Peyer's patch (tissue), 4 donors: ENCODE measurements around the gene LPO.

Experiments used
- POLR2A ChIP-seq, 2 donors: fragments of 450-650 bp; IDR thresholded peaks; one replicate each; pipeline ENCODE4 v1.5.1; 2017; ENCODE audit warnings: antibody characterized with exemption in 2 of 2, mild to moderate bottlenecking in 2 of 2, moderate library complexity in 2 of 2
- TF ChIP-seq, protein P1 (sequence below), 6 experiments: fragments of 450-650 bp in 4 of 6; fragments of 200-600 bp in 2 of 6; sonication (generic) in 1 of 6; IDR thresholded peaks; one replicate each; pipeline ENCODE4 v1.5.1; 2017 to 2019; ENCODE audit warnings: antibody characterized with exemption in 6 of 6, mild to moderate bottlenecking in 3 of 6, moderate library complexity in 1 of 6

DNA sequence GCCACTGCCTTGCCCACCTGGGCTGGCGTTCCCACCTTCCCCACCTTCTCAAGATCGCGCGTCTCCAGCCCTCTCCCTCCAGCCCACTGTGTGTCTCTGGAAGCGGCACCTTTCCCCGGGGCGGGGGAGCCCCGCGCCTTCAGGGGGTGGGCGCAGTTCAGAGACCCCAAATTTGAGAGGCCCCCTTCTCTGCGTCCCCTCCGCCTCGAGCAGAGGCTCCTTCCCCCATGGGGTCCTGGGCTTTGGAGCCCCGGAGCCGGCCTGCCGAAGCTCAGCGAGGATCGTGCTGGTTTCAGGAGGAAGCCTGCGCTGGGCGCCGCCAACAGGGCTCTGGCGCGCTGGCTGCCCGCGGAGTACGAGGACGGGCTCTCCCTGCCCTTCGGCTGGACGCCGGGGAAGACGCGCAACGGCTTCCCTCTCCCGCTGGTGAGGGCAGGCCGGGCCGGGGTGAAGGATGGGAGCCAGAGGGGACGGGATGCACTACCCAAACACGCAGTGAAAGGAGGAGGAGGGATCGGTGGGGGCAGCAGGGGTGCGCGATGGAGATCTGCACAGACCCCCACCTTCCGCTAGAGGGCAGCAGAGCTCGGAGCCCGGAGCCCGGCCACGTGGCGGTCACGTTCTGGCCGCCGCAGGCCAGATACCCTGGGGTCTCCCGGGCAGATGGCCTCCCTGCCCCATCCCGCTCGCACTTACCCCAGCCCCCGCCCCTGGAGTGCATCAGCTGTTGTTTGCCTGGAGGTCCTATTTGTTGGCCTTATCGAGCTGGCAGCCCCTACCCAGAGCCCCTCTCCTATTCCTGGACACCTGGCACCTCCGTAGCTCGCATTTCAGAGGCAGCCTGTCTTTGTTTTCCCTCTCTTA is 11.1 kb downstream of the LPO start:
- TF ChIP-seq, protein P1, sequence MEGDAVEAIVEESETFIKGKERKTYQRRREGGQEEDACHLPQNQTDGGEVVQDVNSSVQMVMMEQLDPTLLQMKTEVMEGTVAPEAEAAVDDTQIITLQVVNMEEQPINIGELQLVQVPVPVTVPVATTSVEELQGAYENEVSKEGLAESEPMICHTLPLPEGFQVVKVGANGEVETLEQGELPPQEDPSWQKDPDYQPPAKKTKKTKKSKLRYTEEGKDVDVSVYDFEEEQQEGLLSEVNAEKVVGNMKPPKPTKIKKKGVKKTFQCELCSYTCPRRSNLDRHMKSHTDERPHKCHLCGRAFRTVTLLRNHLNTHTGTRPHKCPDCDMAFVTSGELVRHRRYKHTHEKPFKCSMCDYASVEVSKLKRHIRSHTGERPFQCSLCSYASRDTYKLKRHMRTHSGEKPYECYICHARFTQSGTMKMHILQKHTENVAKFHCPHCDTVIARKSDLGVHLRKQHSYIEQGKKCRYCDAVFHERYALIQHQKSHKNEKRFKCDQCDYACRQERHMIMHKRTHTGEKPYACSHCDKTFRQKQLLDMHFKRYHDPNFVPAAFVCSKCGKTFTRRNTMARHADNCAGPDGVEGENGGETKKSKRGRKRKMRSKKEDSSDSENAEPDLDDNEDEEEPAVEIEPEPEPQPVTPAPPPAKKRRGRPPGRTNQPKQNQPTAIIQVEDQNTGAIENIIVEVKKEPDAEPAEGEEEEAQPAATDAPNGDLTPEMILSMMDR (IDR thresholded peaks at IDR 0.05): peak; percentile 31 to 97 (median 87)
- no peak for TF ChIP-seq POLR2A (IDR thresholded peaks at IDR 0.05)
